ENCODE measurements around the gene MRPL43.

MRPL43 gene

GRCh38 chr10:100948916-100949315 lies 38.4 kb downstream of the MRPL43 start:
- H3K4me1 ChIP-seq (ENCODE audit: insufficient read depth, insufficient read length) = no peaks in the 10 kb centered on the region
- no peaks in the 10 kb centered on the region for H3K27me3 ChIP-seq (ENCODE audit: insufficient read depth, insufficient read length)
- H3K9me3 ChIP-seq (ENCODE audit: insufficient read depth, low read length) = no peaks in the 10 kb centered on the region
- TF ChIP-seq SUZ12 (IDR thresholded peaks at IDR 0.05; ENCODE audit: extremely low read depth, insufficient read depth, insufficient read length) (no peak), ZNF274 (IDR thresholded peaks at IDR 0.05; ENCODE audit: low read depth, low read length) (no peak), YY1 (IDR thresholded peaks at IDR 0.05; ENCODE audit: insufficient read depth, insufficient read length) (no peak)
- no peak overlapping the region for H3K9ac ChIP-seq (ENCODE audit: insufficient read length, low read depth)
- no peak overlapping the region for H3K4me3 ChIP-seq (ENCODE audit: insufficient read length, low read depth)
- DNase-seq (ENCODE audit: low read depth, low spot score) = no peak
- H3K36me3 ChIP-seq (ENCODE audit: insufficient read depth, insufficient read length, low read length) = peaks cover 59% of the 10 kb centered on the region

GRCh38 chr10:100945754-100946153 lies 41.5 kb downstream of the MRPL43 start:
- H3K9me3 ChIP-seq (ENCODE audit: insufficient read depth, low read length) = no peaks in the 10 kb centered on the region
- H3K27me3 ChIP-seq (ENCODE audit: insufficient read depth, insufficient read length) = no peaks in the 10 kb centered on the region
- no peak overlapping the region for H3K9ac ChIP-seq (ENCODE audit: insufficient read length, low read depth)
- TF ChIP-seq YY1 (IDR thresholded peaks at IDR 0.05; ENCODE audit: insufficient read depth, insufficient read length) (no peak), ZNF274 (IDR thresholded peaks at IDR 0.05; ENCODE audit: low read depth, low read length) (no peak), SUZ12 (IDR thresholded peaks at IDR 0.05; ENCODE audit: extremely low read depth, insufficient read depth, insufficient read length) (no peak)
- no peak overlapping the region for H3K4me3 ChIP-seq (ENCODE audit: insufficient read length, low read depth)
- no peak for DNase-seq (ENCODE audit: low read depth, low spot score)
- H3K36me3 ChIP-seq (ENCODE audit: insufficient read depth, insufficient read length, low read length) = peaks cover 59% of the 10 kb centered on the region
- no peaks in the 10 kb centered on the region for H3K4me1 ChIP-seq (ENCODE audit: insufficient read depth, insufficient read length)

- H3K9ac ChIP-seq (ENCODE audit: insufficient read length, low read depth) = no peak overlapping the region
- H3K27me3 ChIP-seq (ENCODE audit: insufficient read depth, insufficient read length) = no peaks in the 10 kb centered on the region
- peaks cover 53% of the 10 kb centered on the region for H3K36me3 ChIP-seq (ENCODE audit: insufficient read depth, insufficient read length, low read length)
- no peaks in the 10 kb centered on the region for H3K4me1 ChIP-seq (ENCODE audit: insufficient read depth, insufficient read length)
- no peak overlapping the region for H3K4me3 ChIP-seq (ENCODE audit: insufficient read length, low read depth)
- no peaks in the 10 kb centered on the region for H3K9me3 ChIP-seq (ENCODE audit: insufficient read depth, low read length)
- DNase-seq (ENCODE audit: low read depth, low spot score) = no peak
- TF ChIP-seq SUZ12 (IDR thresholded peaks at IDR 0.05; ENCODE audit: extremely low read depth, insufficient read depth, insufficient read length) = no peak
These were observed 43.8 kb downstream of the MRPL43 start for GRCh38 chr10:100943508-100943907.

GRCh38 chr10:100942229-100942628 lies 45.1 kb downstream of the MRPL43 start:
- Histone ChIP-seq H3K9ac (ENCODE audit: insufficient read length, low read depth) (no peak overlapping the region), H3K4me3 (ENCODE audit: insufficient read length, low read depth) (no peak overlapping the region), H3K4me1 (ENCODE audit: insufficient read depth, insufficient read length) (no peaks in the 10 kb centered on the region), H3K9me3 (ENCODE audit: insufficient read depth, low read length) (no peaks in the 10 kb centered on the region), H3K27me3 (ENCODE audit: insufficient read depth, insufficient read length) (no peaks in the 10 kb centered on the region), H3K36me3 (ENCODE audit: insufficient read depth, insufficient read length, low read length) (peaks cover 52% of the 10 kb centered on the region)
- no peak for DNase-seq (ENCODE audit: low read depth, low spot score)
- no peak for TF ChIP-seq ZNF274 (IDR thresholded peaks at IDR 0.05; ENCODE audit: low read depth, low read length)
- TF ChIP-seq SUZ12 (IDR thresholded peaks at IDR 0.05; ENCODE audit: extremely low read depth, insufficient read depth, insufficient read length) = no peak
- TF ChIP-seq YY1 (IDR thresholded peaks at IDR 0.05; ENCODE audit: insufficient read depth, insufficient read length) = no peak

- Histone ChIP-seq H3K9me3 (ENCODE audit: insufficient read depth, low read length) (no peaks in the 10 kb centered on the region), H3K4me1 (ENCODE audit: insufficient read depth, insufficient read length) (no peaks in the 10 kb centered on the region), H3K4me3 (ENCODE audit: insufficient read length, low read depth) (no peak overlapping the region), H3K27me3 (ENCODE audit: insufficient read depth, insufficient read length) (no peaks in the 10 kb centered on the region), H3K9ac (ENCODE audit: insufficient read length, low read depth) (no peak overlapping the region), H3K36me3 (ENCODE audit: insufficient read depth, insufficient read length, low read length) (peaks cover 50% of the 10 kb centered on the region)
- no peak for DNase-seq (ENCODE audit: low read depth, low spot score)
- TF ChIP-seq SUZ12 (IDR thresholded peaks at IDR 0.05; ENCODE audit: extremely low read depth, insufficient read depth, insufficient read length) = no peak
- TF ChIP-seq ZNF274 (IDR thresholded peaks at IDR 0.05; ENCODE audit: low read depth, low read length) = no peak
- no peak for TF ChIP-seq YY1 (IDR thresholded peaks at IDR 0.05; ENCODE audit: insufficient read depth, insufficient read length)
These were observed 47.4 kb downstream of the MRPL43 start for GRCh38 chr10:100939763-100940344.
